ENCODE measurements around the gene DGKH. TPM values are rescaled to one million over a fixed set of nuclear protein-coding genes. Genes with fewer than 3 reads are reported as not detected.

The DGKH gene
- total and polyA plus RNA-seq, 7 donors, result 0.42 to 4.6 (median 2.1) TPM

DNA sequence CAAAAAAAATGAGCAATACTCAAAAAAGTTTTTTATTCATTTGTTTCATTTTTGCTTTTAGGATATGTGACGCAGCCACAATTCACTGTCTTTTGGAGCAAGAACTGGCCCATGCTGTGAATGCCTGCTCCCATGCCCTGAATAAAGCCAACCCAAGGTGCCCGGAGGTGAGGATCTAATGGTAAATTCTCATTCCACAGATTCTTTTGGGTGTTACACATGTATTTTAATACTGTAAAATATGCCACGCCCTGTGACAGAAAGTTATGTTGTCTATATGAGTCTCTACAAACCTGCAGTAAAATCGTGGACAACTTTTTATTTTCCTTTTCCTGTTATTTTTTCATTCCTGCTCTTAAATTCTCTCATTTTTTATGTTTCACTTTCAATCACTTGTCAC, 166.0 kb downstream of the DGKH start:
- Histone ChIP-seq H3K27ac (no peak overlapping the region), H3K36me3 (ENCODE audit: insufficient read depth in 1 of 2, low read depth in 1 of 2) (peaks cover 0 to 7% of the 10 kb centered on the region in 2 donors), H3K9me3 (no peaks in the 10 kb centered on the region), H3K4me3 (no peak overlapping the region), H3K4me1 (no peaks in the 10 kb centered on the region), H3K27me3 (ENCODE audit: insufficient read depth in 3 of 3, low read length in 2 of 3) (no peaks in the 10 kb centered on the region)
- intact Hi-C loops (cut with DNase I), result no loop called here
- DNase-seq (no peak), ATAC-seq (no peak)
- no peak for TF ChIP-seq CTCF (IDR thresholded peaks at IDR 0.05)
- 91 to 94% (median 93%) methylated on average over 4 of the region's 4 CpGs for WGBS, 3 donors

DNA sequence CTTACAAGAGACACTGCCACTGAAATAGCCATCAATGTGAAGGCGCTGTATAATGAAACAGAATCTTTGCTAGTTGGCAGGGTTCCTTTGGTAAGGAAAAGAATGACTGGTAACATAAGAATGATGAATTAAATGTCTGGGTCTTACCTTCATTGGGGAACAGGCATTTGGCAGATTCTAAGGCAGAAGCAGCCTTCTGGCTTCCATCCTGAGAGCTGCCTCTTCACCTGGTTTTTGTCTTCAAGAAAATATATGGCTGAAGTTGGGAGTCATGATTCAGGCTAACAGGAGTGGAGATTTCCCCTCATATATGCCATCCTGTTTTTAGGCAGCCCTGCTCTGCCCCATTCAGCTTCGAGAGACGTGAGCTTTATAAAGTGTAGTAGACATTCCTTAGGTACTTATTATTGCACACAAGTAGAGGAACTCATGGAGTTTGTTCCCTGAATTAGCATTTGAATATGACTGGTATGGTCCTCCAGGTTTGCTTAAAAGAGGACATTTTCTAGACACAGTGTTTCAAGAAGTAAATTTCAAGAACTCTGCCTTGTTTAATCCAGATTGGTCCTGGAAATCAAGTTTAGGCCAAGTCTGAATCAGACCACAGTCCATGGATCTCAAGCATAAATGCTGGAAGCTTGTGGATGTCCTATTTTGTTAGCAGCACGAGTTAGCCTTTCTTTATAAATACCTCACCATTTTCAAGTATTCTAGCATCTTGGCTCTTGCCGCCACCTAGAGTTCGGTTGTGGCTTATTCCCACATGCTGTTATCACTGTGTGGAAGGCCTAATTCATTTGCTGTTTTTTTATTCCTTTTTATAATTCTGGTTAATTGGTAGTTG, 167.4 kb downstream of the DGKH start:
- ATAC-seq, result no peak
- Histone ChIP-seq H3K27me3 (ENCODE audit: insufficient read depth in 3 of 3, low read length in 2 of 3) (no peaks in the 10 kb centered on the region), H3K36me3 (ENCODE audit: insufficient read depth in 1 of 2, low read depth in 1 of 2) (peaks cover 0 to 13% of the 10 kb centered on the region in 2 donors), H3K27ac (no peak overlapping the region), H3K9me3 (no peaks in the 10 kb centered on the region), H3K4me3 (no peak overlapping the region), H3K4me1 (no peaks in the 10 kb centered on the region)
- intact Hi-C loops (cut with DNase I), result no loop called here
- DNase-seq, result no peak
- no peak for TF ChIP-seq CTCF (IDR thresholded peaks at IDR 0.05)
- WGBS, 3 donors, result 73 to 79% (median 75%) methylated on average over 6 of the region's 6 CpGs

GRCh38 chr13:42216422-42216735, 167.9 kb downstream of the DGKH start:
- H3K27ac ChIP-seq, result no peak overlapping the region
- no peak for TF ChIP-seq CTCF (IDR thresholded peaks at IDR 0.05)
- ATAC-seq, result no peak
- H3K4me3 ChIP-seq, result no peak overlapping the region
- H3K36me3 ChIP-seq (ENCODE audit: insufficient read depth in 1 of 2, low read depth in 1 of 2), result peaks cover 0 to 15% of the 10 kb centered on the region in 2 donors
- intact Hi-C loops (cut with DNase I), result no loop called here
- H3K4me1 ChIP-seq, result no peaks in the 10 kb centered on the region
- no peaks in the 10 kb centered on the region for H3K27me3 ChIP-seq (ENCODE audit: insufficient read depth in 3 of 3, low read length in 2 of 3)
- no peaks in the 10 kb centered on the region for H3K9me3 ChIP-seq
- no peak for DNase-seq
- WGBS, 3 donors, result 87 to 96% (median 92%) methylated on average over 1 of the region's 1 CpG

GRCh38 chr13:42218576-42218975, 170.1 kb downstream of the DGKH start:
- Histone ChIP-seq H3K4me3 (no peak overlapping the region), H3K9me3 (no peaks in the 10 kb centered on the region), H3K36me3 (ENCODE audit: insufficient read depth in 1 of 2, low read depth in 1 of 2) (peaks cover 0 to 15% of the 10 kb centered on the region in 2 donors), H3K27ac (no peak overlapping the region), H3K27me3 (ENCODE audit: insufficient read depth in 3 of 3, low read length in 2 of 3) (no peaks in the 10 kb centered on the region), H3K4me1 (no peaks in the 10 kb centered on the region)
- intact Hi-C loops (cut with DNase I), result no loop called here
- no peak for TF ChIP-seq CTCF (IDR thresholded peaks at IDR 0.05)
- WGBS, 3 donors, result 40 to 75% (median 62%) methylated on average over 3 of the region's 3 CpGs
- no peak for ATAC-seq
- DNase-seq, result no peak

DNA sequence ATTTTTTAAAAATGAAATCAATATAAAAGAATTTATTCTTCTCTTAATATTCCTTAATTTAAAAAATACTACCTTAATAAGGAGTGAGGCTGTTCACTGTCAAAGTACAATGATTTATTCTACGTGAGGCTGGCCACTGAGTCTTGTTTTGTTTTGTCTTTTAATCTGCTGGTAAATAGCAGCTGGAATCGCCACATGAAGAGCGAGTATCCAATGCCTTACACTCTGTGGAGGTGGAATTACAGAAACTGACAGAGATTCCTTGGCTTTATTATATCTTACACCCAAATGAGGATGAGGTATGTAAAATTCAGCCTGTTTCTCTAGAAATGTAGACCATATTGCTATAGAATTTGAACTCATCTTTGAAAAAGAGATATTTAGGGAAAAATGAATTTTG, 170.6 kb downstream of the DGKH start:
- no peaks in the 10 kb centered on the region for H3K9me3 ChIP-seq
- no peak for TF ChIP-seq CTCF (IDR thresholded peaks at IDR 0.05)
- no peak overlapping the region for H3K4me3 ChIP-seq
- ATAC-seq, result no peak
- H3K27me3 ChIP-seq (ENCODE audit: insufficient read depth in 3 of 3, low read length in 2 of 3), result no peaks in the 10 kb centered on the region
- DNase-seq, result no peak
- H3K27ac ChIP-seq, result no peak overlapping the region
- intact Hi-C loops (cut with DNase I), result no loop called here
- WGBS, 3 donors, result 48 to 93% (median 69%) methylated on average over 3 of the region's 3 CpGs
- H3K4me1 ChIP-seq, result no peaks in the 10 kb centered on the region
- H3K36me3 ChIP-seq (ENCODE audit: insufficient read depth in 1 of 2, low read depth in 1 of 2), result peaks cover 0 to 15% of the 10 kb centered on the region in 2 donors

Measured in psoas muscle (tissue), 8 donors.